GM18519 (cell line): Measurements from ENCODE around the gene RNU2-63P.
"Not testable (repeated sequence)": the region's sequence is repeated elsewhere in the genome, so short reads cannot be mapped to it uniquely, and the experiment has no call there.

Experiments
- ATAC-seq: cut with Tn5 transposase; IDR thresholded peaks from one replicate; pipeline ENCODE4 v1.9.1; 2021; ENCODE audit warnings: mild to moderate bottlenecking, moderate library complexity; ENCODE audit not compliant: unreplicated experiment, low FRiP score

The RNU2-63P gene

GRCh38 chr2:88016086-88016959, at the start of gene RNU2-63P:
TSS of gene RNU2-63P (minus strand) at chr2:88016547.
- peak; percentile 68 for ATAC-seq

DNA sequence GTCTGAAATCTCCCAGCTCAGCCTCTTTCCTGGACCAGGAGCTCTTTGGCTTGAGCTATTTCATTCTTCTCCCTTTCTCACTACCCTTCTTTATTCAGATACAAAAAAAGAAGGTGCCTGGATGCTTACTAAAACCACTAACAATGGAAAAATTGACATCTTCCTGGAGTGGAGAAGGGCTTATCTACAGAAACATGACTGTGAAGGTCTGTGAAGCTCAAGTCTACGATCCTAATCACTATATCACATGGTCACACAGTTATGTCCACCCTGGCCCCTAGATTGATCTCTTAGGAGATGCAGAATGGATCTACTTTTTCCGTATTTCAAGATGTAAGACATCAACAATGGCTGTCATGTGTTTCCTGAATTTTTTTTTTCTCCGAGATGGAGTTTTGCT, 44.9 kb upstream of the RNU2-63P start:
- no peak for ATAC-seq

GRCh38 chr2:88060907-88061275, 44.5 kb upstream of the RNU2-63P start:
- ATAC-seq, result no peak

- ATAC-seq, result peak; percentile 45
Measured at GRCh38 chr2:88059979-88060906, 43.9 kb upstream of the RNU2-63P start.

DNA sequence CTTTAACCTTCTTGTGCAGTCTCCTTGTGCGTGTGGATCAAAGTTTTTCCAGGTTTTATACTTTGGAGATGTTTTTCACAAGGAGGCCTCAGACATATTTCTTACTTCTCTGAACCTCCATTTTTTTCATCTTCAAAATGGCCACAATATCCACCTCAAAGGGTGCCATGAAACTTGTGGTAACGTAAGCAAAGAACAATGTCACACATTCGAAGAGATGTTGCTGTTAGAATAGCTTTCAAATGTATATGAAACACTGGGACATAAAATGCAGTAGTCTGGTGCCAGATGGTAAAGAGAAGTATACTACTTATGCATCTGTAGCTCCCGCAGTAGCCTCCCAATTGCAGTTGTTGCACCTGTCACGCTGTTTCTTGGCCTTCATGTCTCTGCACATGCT, 41.8 kb upstream of the RNU2-63P start:
- no peak for ATAC-seq

- no peak for ATAC-seq
Measured at GRCh38 chr2:88057437-88057844, 41.1 kb upstream of the RNU2-63P start.

DNA sequence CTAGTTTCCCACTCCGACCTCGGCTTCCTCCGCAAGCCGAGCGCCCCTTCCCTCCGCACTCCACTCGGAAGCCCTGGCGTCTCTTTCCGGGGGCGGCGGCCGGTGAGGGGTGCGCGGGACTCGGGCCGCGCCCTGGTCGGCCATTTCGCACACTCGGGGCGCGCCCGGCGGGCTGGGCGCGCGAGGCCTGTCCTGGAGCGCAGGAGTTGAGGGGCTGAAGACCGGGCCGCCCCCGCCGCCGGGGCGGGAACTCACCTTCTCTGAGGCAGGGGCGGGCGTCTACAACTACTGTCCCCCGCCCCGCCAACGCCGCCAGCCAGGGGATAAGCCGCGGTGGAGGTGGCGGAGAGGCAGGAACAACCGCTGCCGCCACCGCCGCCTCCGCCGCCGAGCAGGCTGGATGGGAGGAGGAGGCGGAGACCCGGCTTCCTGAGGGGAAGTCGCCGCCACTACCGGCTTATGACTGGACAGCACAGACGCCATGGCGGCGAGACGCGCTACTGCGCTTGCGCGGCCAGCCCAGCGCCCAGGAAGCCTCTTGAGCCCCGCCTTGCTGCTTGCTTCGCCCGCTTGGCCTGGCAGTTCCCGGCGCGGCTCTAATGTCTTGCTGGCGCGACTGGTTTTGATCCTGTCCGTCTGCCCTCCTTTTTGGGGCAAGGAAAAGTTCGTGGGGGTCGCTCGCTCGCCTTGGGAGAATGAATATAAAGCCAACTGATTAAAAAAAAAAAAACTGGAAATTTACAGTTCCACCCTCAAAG, 39.2 kb upstream of the RNU2-63P start, which contains the start of gene KRCC1:
Gene KRCC1 (minus strand): TSS at position 413 of the 758 bp plus-strand sequence. CDS start 27,220 bp downstream, outside the sequence.
- ATAC-seq, result peak; percentile 92

GRCh38 chr2:88054782-88055370, 38.5 kb upstream of the RNU2-63P start:
- ATAC-seq, result no peak

- ATAC-seq, result no peak
Measured at GRCh38 chr2:88053934-88054781, 37.8 kb upstream of the RNU2-63P start.

DNA sequence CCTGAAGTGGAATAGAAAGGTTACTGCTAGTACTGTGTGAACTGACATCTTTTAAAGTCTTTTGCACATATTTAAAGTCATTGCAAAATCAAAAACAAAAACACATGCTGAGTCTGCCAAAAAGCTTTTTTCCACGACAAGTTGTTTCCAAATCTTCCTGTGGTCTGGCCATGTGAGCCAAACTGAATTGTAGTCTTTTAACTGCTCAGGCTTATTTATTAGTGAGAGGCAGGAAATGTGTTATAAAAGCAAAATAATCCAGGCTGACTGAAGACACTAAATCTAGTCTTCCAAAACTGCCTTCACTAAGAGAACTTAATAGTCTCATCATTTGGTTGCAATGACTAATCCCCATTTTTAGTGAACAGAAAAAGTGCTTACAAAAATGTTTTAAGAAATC, 36.9 kb upstream of the RNU2-63P start:
- no peak for ATAC-seq

DNA sequence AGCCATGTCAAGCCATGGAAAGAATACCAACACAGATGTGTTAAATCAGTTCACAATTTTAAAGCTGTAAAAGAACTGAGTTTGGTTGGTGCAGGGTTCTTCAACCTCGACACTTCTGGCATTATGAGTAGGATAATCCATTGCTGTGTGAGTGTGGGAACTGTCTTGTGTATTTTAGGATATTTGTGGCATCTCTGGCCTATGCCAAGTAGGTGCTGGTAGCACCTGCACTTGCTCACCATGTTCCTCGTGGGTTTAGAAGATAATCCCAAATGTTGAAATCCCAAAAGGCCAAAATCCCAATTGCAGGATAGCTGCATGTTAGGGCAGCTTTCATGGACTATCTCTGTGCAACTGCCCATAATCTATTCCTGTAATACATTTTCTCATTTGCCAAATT, 35.4 kb upstream of the RNU2-63P start:
- no peak for ATAC-seq

DNA sequence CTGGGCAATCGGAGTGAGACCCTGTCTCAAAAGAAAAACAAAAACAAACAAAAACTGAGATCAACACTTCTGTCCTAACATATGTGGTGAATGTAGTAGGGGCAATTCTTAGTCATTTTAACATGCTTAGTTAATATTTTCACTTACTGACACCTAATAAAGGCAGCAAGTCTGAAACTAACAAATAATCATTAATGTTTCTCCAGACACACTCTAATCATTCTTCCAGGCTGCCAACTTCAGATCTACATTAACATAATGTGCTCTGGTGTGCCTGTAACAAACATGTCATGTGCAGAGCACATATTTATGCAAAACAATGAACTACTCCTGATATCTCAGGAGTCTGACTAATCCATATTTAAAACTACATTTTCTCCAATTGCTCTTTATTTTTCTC, 33.3 kb upstream of the RNU2-63P start:
- ATAC-seq, result no peak

DNA sequence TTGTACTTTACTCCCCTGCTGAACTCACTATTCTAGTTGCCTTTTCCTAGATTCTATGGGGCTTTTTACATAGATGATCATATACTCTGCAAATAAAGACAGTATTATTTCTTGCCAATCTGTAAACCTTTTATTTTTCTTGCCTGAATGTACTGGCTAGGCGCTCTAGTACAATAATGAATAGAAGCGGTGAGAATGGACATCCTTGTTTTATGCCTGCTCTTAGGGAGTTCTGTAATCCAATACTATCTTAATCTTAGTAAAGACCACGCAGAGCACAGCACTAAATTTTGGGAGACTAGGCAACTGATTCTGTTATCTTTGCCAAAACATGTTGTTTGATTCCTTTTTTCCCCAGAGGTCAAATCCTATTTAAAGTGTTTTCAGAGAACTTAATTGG, 32.2 kb upstream of the RNU2-63P start:
- ATAC-seq, result no peak

DNA sequence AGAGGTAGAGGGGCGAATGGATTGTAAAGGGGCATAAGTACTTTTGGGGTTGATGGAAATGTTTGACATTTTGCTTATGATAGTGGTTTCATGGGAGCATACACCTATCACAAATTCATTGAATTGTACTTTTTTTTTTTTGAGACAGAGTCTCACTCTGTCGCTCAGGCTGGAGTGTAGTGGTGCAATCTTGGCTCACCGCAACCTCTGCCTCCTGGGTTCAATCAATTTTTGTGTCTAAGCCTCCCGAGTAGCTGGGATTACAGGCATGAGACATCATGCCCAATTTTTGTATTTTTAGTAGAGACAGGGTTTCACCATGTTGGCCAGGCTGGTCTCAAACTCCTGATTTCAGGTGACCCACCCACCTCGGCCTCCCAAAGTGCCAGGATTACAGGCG, 29.2 kb upstream of the RNU2-63P start:
- not testable (repeated sequence) for ATAC-seq

DNA sequence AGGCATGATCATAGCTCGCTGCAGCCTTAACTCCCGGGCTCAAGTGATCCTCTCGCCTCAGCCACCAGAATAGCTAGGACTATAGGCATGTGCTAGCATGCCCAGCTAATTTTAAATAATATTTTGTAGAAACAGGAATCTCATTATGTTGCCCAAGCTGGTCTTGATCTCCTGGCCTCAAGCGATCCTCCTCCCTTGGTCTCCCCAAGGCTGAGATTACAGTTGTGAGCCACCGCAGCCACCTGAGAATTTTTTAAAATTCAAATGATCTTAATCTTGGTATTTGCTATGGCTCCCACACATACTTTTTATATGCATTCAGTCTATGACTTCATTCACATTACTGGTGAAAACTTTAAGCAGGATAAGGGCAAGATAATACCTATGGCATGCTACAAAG, 26.1 kb upstream of the RNU2-63P start:
- ATAC-seq, result no peak

- ATAC-seq, result no peak
Measured at GRCh38 chr2:88038263-88039105, 22.1 kb upstream of the RNU2-63P start.

DNA sequence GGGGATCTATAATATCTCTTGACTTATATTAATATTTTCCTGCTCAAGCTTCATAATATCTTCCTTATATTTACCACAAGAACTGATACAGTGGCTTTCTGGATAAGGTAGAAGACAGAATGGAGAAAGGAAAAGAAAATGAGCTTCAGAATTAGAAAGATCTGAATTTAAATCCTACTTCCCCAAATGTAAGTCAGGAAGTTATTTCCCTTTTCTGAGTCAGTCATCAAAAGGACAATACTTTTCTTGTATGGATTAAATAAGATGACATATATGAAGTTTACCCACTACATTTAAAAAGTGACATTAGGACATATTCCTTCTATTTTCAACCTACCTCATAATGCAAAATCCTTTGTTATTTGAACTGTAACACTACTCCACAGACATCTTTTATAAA, 20.3 kb upstream of the RNU2-63P start:
- ATAC-seq, result no peak

DNA sequence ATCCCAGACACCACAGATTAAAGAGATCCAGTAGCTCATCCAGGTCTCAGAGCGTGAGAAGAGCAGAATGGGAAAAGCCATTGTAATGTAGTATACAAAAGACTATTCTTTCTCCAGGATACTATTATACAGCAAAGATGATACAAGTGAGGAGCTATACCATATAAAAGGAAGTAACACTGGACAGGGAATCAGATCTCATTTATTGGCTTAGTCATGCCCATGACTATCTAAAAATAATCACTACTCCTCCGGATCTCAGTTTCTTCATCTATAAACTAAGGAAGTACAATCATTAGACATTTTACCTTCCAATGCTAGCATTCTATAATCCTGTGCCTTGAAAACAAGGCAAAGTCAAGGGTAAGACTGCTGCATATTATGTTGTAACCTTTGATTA, 19.8 kb upstream of the RNU2-63P start:
- ATAC-seq, result no peak
